SK-N-SH (cell line): ENCODE measurements around the gene POLDIP3. TPM values are rescaled to one million over a fixed set of nuclear protein-coding genes. Genes with fewer than 3 reads are reported as not detected.

Source experiments
- CTCF ChIA-PET: fragments of 300-600, 350-600 bp; formaldehyde crosslinking; extraction: SDS; loops from one replicate; lab custom pipeline; 2021; lab: Yijun Ruan, JAX
- POLR2A ChIA-PET: fragments of 350-600 bp; sonication (Branson Sonifier 250); formaldehyde crosslinking; extraction: SDS; loops from one replicate; lab custom pipeline; 2020; ENCODE audit warnings: antibody characterized with exemption, inconsistent platforms; lab: Yijun Ruan, JAX
- DNase-seq: peaks from one replicate; pipeline ENCODE4 v3.0.0; 2012
- H2AFZ ChIP-seq: fragments of 200-600 bp; sonication (generic); 2 replicates; pipeline ENCODE4 v1.8.1; 2016; ENCODE audit warnings: antibody characterized with exemption, mild to moderate bottlenecking, low read depth
- H3F3A ChIP-seq: fragments of 200-600 bp; sonication (generic); replicated peaks from 2 replicates; pipeline ENCODE3; 2016; ENCODE audit warnings: antibody characterized with exemption, mild to moderate bottlenecking; ENCODE audit not compliant: insufficient read depth
- H3K27ac ChIP-seq, 2 experiments: fragments of 200-500 bp in 1 of 2; fragments of 200-600 bp in 1 of 2; sonication (Bioruptor generic) in 1 of 2; sonication (generic), shearing (Covaris generic) in 1 of 2; 2 replicates each; pipeline versions ENCODE4 v1.5.1 to v1.6.1; 2014 to 2016; ENCODE audit warnings: low read depth in 2 of 2, inconsistent platforms in 1 of 2, low read length in 1 of 2, mild to moderate bottlenecking in 1 of 2, mixed read lengths in 1 of 2
- H3K27me3 ChIP-seq: fragments of 200-600 bp; sonication (generic), shearing (Covaris generic); 2 replicates; pipeline ENCODE4 v1.6.1; 2016; ENCODE audit warnings: mixed run types; ENCODE audit not compliant: insufficient read depth
- H3K36me3 ChIP-seq, 2 experiments: fragments of 200-500 bp in 1 of 2; fragments of 200-600 bp in 1 of 2; sonication (Bioruptor generic) in 1 of 2; sonication (generic) in 1 of 2; replicated peaks in 1 of 2; 2 replicates each; pipeline versions ENCODE3 to v1.5.1; 2014 to 2016; ENCODE audit warnings: low read length in 1 of 2, mild to moderate bottlenecking in 1 of 2; ENCODE audit not compliant: insufficient read depth in 2 of 2, control insufficient read depth in 1 of 2
- H3K4me1 ChIP-seq, 2 experiments: fragments of 200-500 bp in 1 of 2; fragments of 200-600 bp in 1 of 2; sonication (Bioruptor generic) in 1 of 2; sonication (generic), shearing (Covaris generic) in 1 of 2; 2 replicates each; pipeline versions ENCODE4 v1.5.1 to v1.6.1; 2014 to 2016; ENCODE audit warnings: low read depth in 1 of 2, low read length in 1 of 2, mixed run types in 1 of 2; ENCODE audit not compliant: insufficient read depth in 2 of 2, control insufficient read depth in 1 of 2
- H3K4me2 ChIP-seq: fragments of 200-600 bp; sonication (generic), shearing (Covaris generic); 2 replicates; pipeline ENCODE4 v1.6.1; 2017; ENCODE audit warnings: mixed run types
- H3K4me3 ChIP-seq, 2 experiments: fragments of 200-500 bp in 1 of 2; fragments of 200-600 bp in 1 of 2; sonication (Bioruptor generic) in 1 of 2; sonication (generic), shearing (Covaris generic) in 1 of 2; 2 replicates each; pipeline versions ENCODE4 v1.5.1 to v1.8.1; 2014 to 2016; ENCODE audit warnings: low read depth in 2 of 2, inconsistent platforms in 1 of 2, low read length in 1 of 2, mild to moderate bottlenecking in 1 of 2, mixed read lengths in 1 of 2, moderate library complexity in 1 of 2
- H3K79me2 ChIP-seq: fragments of 200-600 bp; sonication (generic); 2 replicates; pipeline ENCODE4 v1.8.1; 2017; ENCODE audit warnings: mild to moderate bottlenecking; ENCODE audit not compliant: insufficient read depth
- H3K9ac ChIP-seq: fragments of 200-600 bp; sonication (generic); 2 replicates; pipeline ENCODE4 v1.6.1; 2017; ENCODE audit warnings: mixed run types
- H3K9me2 ChIP-seq: fragments of 200-600 bp; sonication (generic); 2 replicates; pipeline ENCODE4 v1.6.1; 2017; ENCODE audit warnings: mixed run types
- H3K9me3 ChIP-seq: fragments of 200-600 bp; sonication (generic); 2 replicates; pipeline ENCODE4 v1.6.1; 2017; ENCODE audit warnings: mixed run types, mild to moderate bottlenecking, moderate library complexity
- H4K20me1 ChIP-seq: fragments of 200-600 bp; sonication (generic); 2 replicates; pipeline ENCODE4 v1.6.1; 2017; ENCODE audit warnings: mild to moderate bottlenecking, mixed run types; ENCODE audit not compliant: insufficient read depth
- CHD2 ChIP-seq: fragments of 150-350 bp; IDR thresholded peaks from 2 replicates; pipeline ENCODE4 v1.6.1; 2018; ENCODE audit warnings: low read length; ENCODE audit not compliant: partially characterized antibody
- CTCF ChIP-seq: fragments of 200-600 bp; sonication (generic); IDR thresholded peaks from 2 replicates; pipeline ENCODE4 v1.6.1; 2017; ENCODE audit warnings: antibody characterized with exemption, mild to moderate bottlenecking, moderate library complexity
- EP300 ChIP-seq, 2 experiments: IDR thresholded peaks; 2 replicates each; pipeline versions ENCODE4 v1.4.0 to v1.6.1; 2012; ENCODE audit warnings: borderline replicate concordance in 1 of 2, low read depth in 1 of 2, low read length in 1 of 2
- EZH2phosphoT487 ChIP-seq: fragments of 200-600 bp; sonication (generic); IDR thresholded peaks from 2 replicates; pipeline ENCODE4 v1.6.1; 2017; ENCODE audit warnings: low read depth, mixed run types, mild to moderate bottlenecking, antibody characterized with exemption, moderate library complexity, borderline replicate concordance
- FOSL2 ChIP-seq: IDR thresholded peaks from 2 replicates; pipeline ENCODE4 v1.4.0; 2012; ENCODE audit warnings: low read depth, mild to moderate bottlenecking, moderate library complexity, borderline replicate concordance
- FOXJ3 ChIP-seq: sonication (generic); formaldehyde crosslinking; IDR thresholded peaks from 2 replicates; pipeline ENCODE4 v1.5.1; 2020; ENCODE audit warnings: mild to moderate bottlenecking, missing genetic modification reagents
- FOXM1 ChIP-seq: IDR thresholded peaks from 2 replicates; pipeline ENCODE4 v1.4.0; 2012; ENCODE audit warnings: low read depth, mild to moderate bottlenecking
- GABPA ChIP-seq: IDR thresholded peaks from 2 replicates; pipeline ENCODE4 v1.4.0; 2012; ENCODE audit warnings: low read depth, mild to moderate bottlenecking
- GATA2 ChIP-seq: sonication (generic); formaldehyde crosslinking; IDR thresholded peaks from 2 replicates; pipeline ENCODE4 v1.5.0; 2020; ENCODE audit warnings: mild to moderate bottlenecking, missing genetic modification reagents
- IRF3 ChIP-seq: fragments of 150-350 bp; IDR thresholded peaks from 2 replicates; pipeline ENCODE4 v1.6.1; 2016; ENCODE audit warnings: mild to moderate bottlenecking, low read depth, low read length
- MAX ChIP-seq: IDR thresholded peaks from 2 replicates; pipeline ENCODE4 v1.4.0; 2012; ENCODE audit warnings: low read depth
- MEF2A ChIP-seq: IDR thresholded peaks from 2 replicates; pipeline ENCODE4 v1.4.0; 2012; ENCODE audit warnings: low read depth, borderline replicate concordance
- NFIC ChIP-seq: IDR thresholded peaks from 2 replicates; pipeline ENCODE4 v1.4.0; 2012; ENCODE audit warnings: borderline replicate concordance
- NRF1 ChIP-seq: IDR thresholded peaks from 2 replicates; pipeline ENCODE4 v1.6.1; 2012; ENCODE audit warnings: low read depth, mild to moderate bottlenecking, low read length
- PBX3 ChIP-seq: IDR thresholded peaks from 2 replicates; pipeline ENCODE4; 2012
- POLR2AphosphoS5 ChIP-seq: IDR thresholded peaks from 2 replicates; pipeline ENCODE4 v1.6.1; 2012; ENCODE audit warnings: low read depth, low read length
- RAD21 ChIP-seq: IDR thresholded peaks from 2 replicates; pipeline ENCODE4 v1.6.1; 2012; ENCODE audit warnings: mild to moderate bottlenecking, low read length
- RCOR1 ChIP-seq: fragments of 150-350 bp; IDR thresholded peaks from 2 replicates; pipeline ENCODE4 v1.6.1; 2017; ENCODE audit warnings: antibody characterized with exemption, low read length
- RFX5 ChIP-seq: IDR thresholded peaks from 2 replicates; pipeline ENCODE4 v1.6.1; 2012; ENCODE audit warnings: mild to moderate bottlenecking, improper control_type of control experiment, low read length
- RXRA ChIP-seq: IDR thresholded peaks from 2 replicates; pipeline ENCODE4 v1.4.0; 2012; ENCODE audit warnings: low read depth, mild to moderate bottlenecking, borderline replicate concordance
- SIN3A ChIP-seq: IDR thresholded peaks from 2 replicates; pipeline ENCODE4 v1.6.1; 2012; ENCODE audit warnings: low read depth, mild to moderate bottlenecking, low read length, moderate library complexity, borderline replicate concordance
- SMC3 ChIP-seq: IDR thresholded peaks from 2 replicates; pipeline ENCODE4 v1.6.1; 2012; ENCODE audit warnings: low read depth, low read length, improper control_type of control experiment
- TCF12 ChIP-seq: IDR thresholded peaks from 2 replicates; pipeline ENCODE4 v1.4.0; 2012
- TEAD4 ChIP-seq: IDR thresholded peaks from 2 replicates; pipeline ENCODE4 v1.4.0; 2012; ENCODE audit warnings: mild to moderate bottlenecking, borderline replicate concordance; ENCODE audit not compliant: insufficient read depth
- USF1 ChIP-seq: IDR thresholded peaks from 2 replicates; pipeline ENCODE4 v1.4.0; 2012; ENCODE audit warnings: low read depth, borderline replicate concordance
- YY1 ChIP-seq: IDR thresholded peaks from 2 replicates; pipeline ENCODE4 v1.4.0; 2012; ENCODE audit warnings: low read depth, mild to moderate bottlenecking
- ZBTB33 ChIP-seq: IDR thresholded peaks from 2 replicates; pipeline ENCODE4 v1.4.0; 2012; ENCODE audit warnings: low read depth, borderline replicate concordance
- WGBS: methylation state at CpG from one replicate; pipeline ENCODE4 v1.1.6; 2017; ENCODE audit warnings: low lambda C conversion rate; 5-methylcytosine and 5-hydroxymethylcytosine counted together
- polyA plus RNA-seq, 3 experiments: library from polyadenylated mRNA; depleted of rRNA; stranded (reverse); fragments of >200 nt; gene quantifications; 2 replicates each; pipeline ENCODE4 v1.2.3, GENCODE V29; 2012

POLDIP3 gene
- 18.8 and 21.6 TPM in 2 replicates for polyA plus RNA-seq (2012; rRNA removed)
- 13.3 and 16.1 TPM in 2 replicates for polyA plus RNA-seq (2012; cell fraction: cytosol; rRNA removed)
- polyA plus RNA-seq (2012; cell fraction: nucleus; rRNA removed), result 29.7 and 30.3 TPM in 2 replicates

GRCh38 chr22:42614312-42615091 lies at the start of gene POLDIP3:
TSS of gene POLDIP3 (minus strand) at chr22:42614883. CDS start at chr22:42614857, 26 bp downstream.
- Histone ChIP-seq H3K4me3 (peak within 1 kb of the TSS; percentile 62 to 76), H3K27me3 (no peaks in the 10 kb centered on the region), H3F3A (peaks cover 10% of the 10 kb centered on the region), H2AFZ (no peak within 1 kb of the TSS), H3K79me2 (peaks cover 47% of the 10 kb centered on the region), H3K4me2 (peak within 1 kb of the TSS; percentile 81), H3K9ac (peak within 1 kb of the TSS; percentile 87), H3K9me3 (no peaks in the 10 kb centered on the region), H4K20me1 (peaks cover 15% of the 10 kb centered on the region; the same call in 1 of the 2 replicates), H3K4me1 (peaks cover 11 to 15% of the 10 kb centered on the region in 2 experiments; a peak in 2 of 4 replicates), H3K36me3 (no peaks in the 10 kb centered on the region), H3K9me2 (no peaks in the 10 kb centered on the region), H3K27ac (peak within 1 kb of the TSS; percentile 95 to 96)
- peak; percentile 88 for DNase-seq
- ChIA-PET POLR2A (interaction anchor here (0.7 to 1.8 kb wide), 6 partner anchors 13 to 1071 kb away, joined by 3 to 6 read pairs (median 4); partner anchors contain the start of genes CYB5R3 and POLR3H), CTCF (interaction anchor here (0.8 to 1.3 kb wide), 2 partner anchors 15 to 253 kb away, joined by 3 read pairs; no protein-coding TSS in a partner anchor)
- WGBS, result 0% methylated on average over 16 of the region's 85 CpGs
- TF ChIP-seq TEAD4 (no peak), ZBTB33 (peak; percentile 97), FOXM1 (no peak), NFIC (no peak), FOXJ3 (CRISPR knock-in tag) (no peak), SMC3 (no peak), RCOR1 (no peak), EZH2phosphoT487 (no peak), EP300 (IDR thresholded peaks at IDR 0.05; ENCODE audit: borderline replicate concordance in 1 of 2, low read depth in 1 of 2, low read length in 1 of 2) (no peak), RXRA (no peak), CTCF (no peak; the same call in 1 of the 2 replicates), GABPA (peak; percentile 85), USF1 (no peak), PBX3 (no peak), FOSL2 (no peak), SIN3A (no peak), MEF2A (no peak), NRF1 (no peak), RFX5 (no peak), YY1 (peak; percentile 79), MAX (no peak), POLR2AphosphoS5 (no peak), RAD21 (no peak), GATA2 (CRISPR knock-in tag) (no peak), IRF3 (no peak), CHD2 (peak; percentile 99), TCF12 (no peak)
